GM12878 (cell line): ENCODE measurements around the gene MDN1. TPM values are rescaled to one million over a fixed set of nuclear protein-coding genes. Genes with fewer than 3 reads are reported as not detected.

Experiments used
- ATAC-seq: fragments of 200-7000 bp; cut with Tn5 transposase; 3 replicates; pipeline ENCODE4 v1.9.1; 2020; ENCODE audit warnings: mild to moderate bottlenecking, moderate library complexity
- BruUV-seq: library from RNA; stranded (reverse); fragments of 400-500 nt; replicated peaks from 2 replicates; lab custom pipeline; 2021; lab: Mats Ljungman, UMichigan
- CTCF ChIA-PET: fragments of 300-600 bp; sonication (Branson Sonifier 250); formaldehyde crosslinking; extraction: SDS; loops from one replicate; lab custom pipeline; 2021; ENCODE audit warnings: inconsistent platforms; lab: Yijun Ruan, JAX
- POLR2A ChIA-PET: fragments of 350-600 bp; formaldehyde crosslinking; extraction: SDS; loops from one replicate; lab custom pipeline; 2021; ENCODE audit warnings: inconsistent platforms; lab: Charles Lee
- RAD21 ChIA-PET: fragments of 300-600 bp; sonication (Branson Sonifier 250); formaldehyde crosslinking; loops from one replicate; lab custom pipeline; 2023; ENCODE audit warnings: antibody characterized with exemption; ENCODE audit not compliant: unreplicated experiment; lab: Charles Lee
- SMC1A ChIA-PET: fragments of 300-600 bp; sonication (Branson Sonifier 250); formaldehyde crosslinking; loops from one replicate; lab custom pipeline; 2023; ENCODE audit not compliant: unreplicated experiment, uncharacterized antibody; lab: Charles Lee
- DNase-seq: peaks from one replicate; pipeline ENCODE4 v3.0.0-alpha.2; 2011; ENCODE audit warnings: low read depth, low spot score
- FAIRE-seq: peaks from 3 replicates; lab custom pipeline; 2011; peaks lifted over from hg19 to GRCh38; lab: Jason Lieb, UNC
- H2AFZ ChIP-seq: 2 replicates; pipeline ENCODE4 v1.6.0; 2011; ENCODE audit warnings: low read depth, low read length, control low read depth; ENCODE audit not compliant: control insufficient read depth
- H3K27ac ChIP-seq: 2 replicates; pipeline ENCODE4 v1.5.1; 2011; ENCODE audit warnings: control low read depth; ENCODE audit not compliant: control insufficient read depth, insufficient read depth
- H3K27me3 ChIP-seq, 2 experiments: replicated peaks in 1 of 2; 2 replicates each; pipeline versions ENCODE4 v1.6.0 to v1.6.1; 2011; ENCODE audit warnings: low read length in 1 of 2; ENCODE audit not compliant: control insufficient read depth in 2 of 2, insufficient read depth in 2 of 2
- H3K36me3 ChIP-seq, 2 experiments: 2 replicates each; pipeline ENCODE4 v1.5.1; 2011; ENCODE audit warnings: low read length in 1 of 2; ENCODE audit not compliant: control insufficient read depth in 2 of 2, insufficient read depth in 2 of 2
- H3K4me1 ChIP-seq: 2 replicates; pipeline ENCODE4 v1.6.1; 2011; ENCODE audit warnings: mild to moderate bottlenecking, low read length, moderate library complexity, mixed read lengths; ENCODE audit not compliant: control insufficient read depth, insufficient read depth
- H3K4me2 ChIP-seq: 2 replicates; pipeline ENCODE4 v1.6.0; 2011; ENCODE audit warnings: control low read depth; ENCODE audit not compliant: control insufficient read depth, insufficient read depth
- H3K4me3 ChIP-seq: fragments of 200-600 bp; sonication (generic); 2 replicates; pipeline ENCODE4 v1.5.1; 2016
- H3K79me2 ChIP-seq: 2 replicates; pipeline ENCODE4 v1.6.0; 2011; ENCODE audit warnings: low read length; ENCODE audit not compliant: control insufficient read depth, insufficient read depth
- H3K9ac ChIP-seq: 2 replicates; pipeline ENCODE4 v1.8.0; 2011; ENCODE audit warnings: low read length, control low read depth, mixed read lengths; ENCODE audit not compliant: control insufficient read depth, insufficient read depth
- H3K9me3 ChIP-seq: replicated peaks from 3 replicates; pipeline ENCODE4 v1.5.1; 2011; ENCODE audit warnings: mild to moderate bottlenecking, low read length; ENCODE audit not compliant: control insufficient read depth, insufficient read depth
- H4K20me1 ChIP-seq: 2 replicates; pipeline ENCODE4 v1.6.0; 2011; ENCODE audit not compliant: control insufficient read depth, insufficient read depth
- CEBPB ChIP-seq, 2 experiments: fragments of 150-350 bp in 1 of 2; IDR thresholded peaks; 2 replicates each; pipeline ENCODE4 v1.6.1; 2012 to 2014; ENCODE audit warnings: low read depth in 2 of 2, low read length in 2 of 2, borderline replicate concordance in 1 of 2, inconsistent platforms in 1 of 2
- GATAD2B ChIP-seq: fragments of 450-650 bp; conservative IDR thresholded peaks from 2 replicates; pipeline ENCODE4 v1.6.1; 2017; ENCODE audit warnings: low read depth, mild to moderate bottlenecking, moderate library complexity
- POLR2AphosphoS5 ChIP-seq: IDR thresholded peaks from 2 replicates; pipeline ENCODE4 v1.6.1; 2011; ENCODE audit warnings: mild to moderate bottlenecking, low read length, inconsistent platforms
- RELA ChIP-seq: fragments of 450-650 bp; IDR thresholded peaks from 2 replicates; pipeline ENCODE4 v1.8.0; 2014; ENCODE audit warnings: borderline replicate concordance; ENCODE audit not compliant: partially characterized antibody
- WGBS: methylation state at CpG from one replicate; pipeline ENCODE4 v1.1.6; 2016; ENCODE audit warnings: low lambda C conversion rate; ENCODE audit not compliant: insufficient replicate concordance, insufficient coverage; ENCODE audit errors: missing lambda C conversion rate; 5-methylcytosine and 5-hydroxymethylcytosine counted together
- in situ Hi-C: fragments of 300-500 bp; cut with MboI; formaldehyde crosslinking; loops from 9 replicates; pipeline ENCODE4 v1.14.3; 2018; ENCODE audit warnings: mixed read lengths
- intact Hi-C: fragments of 100-400 bp; cut with micrococcal nuclease; formaldehyde crosslinking; loops from one replicate; pipeline ENCODE4 v1.14.2; 2022; ENCODE audit not compliant: unreplicated experiment
- polyA plus RNA-seq, 11 experiments: library from polyadenylated mRNA; depleted of rRNA in 4 of 11; unstranded in 6 of 11; stranded (reverse) in 5 of 11; fragments of >200 nt; fragmentation: Nextera tagmentation in 4 of 11; fragmentation: Illumina TruSeq in 1 of 11; extraction: Ambion mirVana in 4 of 11; extraction: Trizol in 1 of 11; gene quantifications; 1 replicate in 1 of 11; 2 replicates in 10 of 11; pipeline versions ENCODE4 v1.2.1 to v1.2.3, GENCODE V29; 2011 to 2016; ENCODE audit warnings: inconsistent platforms in 2 of 11, missing spikeins in 2 of 11, low read depth in 1 of 11
- total RNA-seq, 4 experiments: library from RNA; depleted of rRNA in 3 of 4; stranded (reverse); fragments of >200 nt in 3 of 4; fragmentation: Illumina TruSeq in 1 of 4; extraction: Trizol in 1 of 4; gene quantifications; 2 replicates each; pipeline versions ENCODE4 v1.2.1 to v1.2.3, GENCODE V29; 2013 to 2021
- TF ChIP-seq, protein P1 (sequence below): fragments of 450-650 bp; formaldehyde crosslinking; IDR thresholded peaks from 2 replicates; pipeline ENCODE4 v1.4.0; 2022; ENCODE audit warnings: mild to moderate bottlenecking, moderate library complexity

MDN1 gene
- total and polyA plus RNA-seq, 10 of the 15 experiments (the other 5 are each of a cell fraction or from before 2014, with no cell fraction given): 14.3 to 50.1 (median 22.1) TPM

DNA sequence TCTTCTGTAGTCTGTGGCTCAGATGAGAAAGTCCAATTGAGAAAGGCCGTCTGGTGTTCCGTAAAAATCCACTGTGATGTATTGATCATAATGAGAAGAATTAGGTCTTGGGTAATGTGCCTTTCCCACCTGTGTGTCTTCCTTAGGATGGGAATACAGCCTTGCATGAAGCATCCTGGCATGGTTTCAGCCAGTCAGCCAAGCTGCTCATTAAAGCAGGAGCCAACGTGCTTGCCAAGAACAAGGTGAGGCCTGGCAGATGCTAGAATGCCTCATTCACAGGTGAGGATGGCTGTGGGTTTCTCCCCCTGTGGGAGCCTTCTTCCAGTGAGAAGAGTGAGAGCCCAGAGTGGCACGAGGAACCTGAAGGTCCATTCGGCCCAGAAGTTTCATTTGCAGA lies 213.7 kb downstream of the MDN1 start:
- no peak for TF ChIP-seq RELA
- TF ChIP-seq, protein P1, sequence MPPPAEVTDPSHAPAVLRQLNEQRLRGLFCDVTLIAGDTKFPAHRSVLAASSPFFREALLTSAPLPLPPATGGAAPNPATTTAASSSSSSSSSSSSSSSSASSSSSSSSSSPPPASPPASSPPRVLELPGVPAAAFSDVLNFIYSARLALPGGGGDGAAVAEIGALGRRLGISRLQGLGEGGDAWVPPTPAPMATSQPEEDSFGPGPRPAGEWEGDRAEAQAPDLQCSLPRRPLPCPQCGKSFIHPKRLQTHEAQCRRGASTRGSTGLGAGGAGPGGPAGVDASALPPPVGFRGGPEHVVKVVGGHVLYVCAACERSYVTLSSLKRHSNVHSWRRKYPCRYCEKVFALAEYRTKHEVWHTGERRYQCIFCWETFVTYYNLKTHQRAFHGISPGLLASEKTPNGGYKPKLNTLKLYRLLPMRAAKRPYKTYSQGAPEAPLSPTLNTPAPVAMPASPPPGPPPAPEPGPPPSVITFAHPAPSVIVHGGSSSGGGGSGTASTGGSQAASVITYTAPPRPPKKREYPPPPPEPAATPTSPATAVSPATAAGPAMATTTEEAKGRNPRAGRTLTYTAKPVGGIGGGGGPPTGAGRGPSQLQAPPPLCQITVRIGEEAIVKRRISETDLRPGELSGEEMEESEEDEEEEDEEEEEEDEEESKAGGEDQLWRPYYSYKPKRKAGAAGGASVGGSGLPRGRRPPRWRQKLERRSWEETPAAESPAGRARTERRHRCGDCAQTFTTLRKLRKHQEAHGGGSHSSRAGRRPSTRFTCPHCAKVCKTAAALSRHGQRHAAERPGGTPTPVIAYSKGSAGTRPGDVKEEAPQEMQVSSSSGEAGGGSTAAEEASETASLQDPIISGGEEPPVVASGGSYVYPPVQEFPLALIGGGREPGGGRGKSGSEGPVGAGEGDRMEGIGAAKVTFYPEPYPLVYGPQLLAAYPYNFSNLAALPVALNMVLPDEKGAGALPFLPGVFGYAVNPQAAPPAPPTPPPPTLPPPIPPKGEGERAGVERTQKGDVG: no peak
- no peak for TF ChIP-seq CEBPB (IDR thresholded peaks at IDR 0.05; ENCODE audit: borderline replicate concordance in 1 of 2, low read depth in 2 of 2, low read length in 2 of 2)
- TF ChIP-seq POLR2AphosphoS5: no peak
- TF ChIP-seq GATAD2B: no peak
- TF ChIP-seq, all 136 proteins: peak for 0
- in situ Hi-C loops: no loop called here
- Histone ChIP-seq H4K20me1 (no peaks in the 10 kb centered on the region), H3K27me3 (no peaks in the 10 kb centered on the region), H3K4me2 (no peak overlapping the region), H3K9ac (no peak overlapping the region), H3K4me3 (no peak overlapping the region), H3K4me1 (no peaks in the 10 kb centered on the region), H3K27ac (no peak overlapping the region), H3K9me3 (no peaks in the 10 kb centered on the region), H3K79me2 (no peaks in the 10 kb centered on the region), H2AFZ (no peak overlapping the region), H3K36me3 (no peaks in the 10 kb centered on the region)
- DNase-seq: no peak
- RAD21 ChIA-PET: interaction anchor here (1.3 kb wide), 1 partner anchor 174 kb away, joined by 3 read pairs; no protein-coding TSS in a partner anchor
- POLR2A ChIA-PET: no interaction called here
- BruUV-seq: no TSS peak
- CTCF ChIA-PET: interaction anchor here (1.1 to 2.1 kb wide), 2 partner anchors 33 to 174 kb away, joined by 4 to 7 read pairs; partner anchors contain the start of gene LYRM2
- intact Hi-C loops: no loop called here
- ATAC-seq: no peak
- SMC1A ChIA-PET: interaction anchor here (1.8 kb wide), 1 partner anchor 234 kb away, joined by 5 read pairs; no protein-coding TSS in a partner anchor
- WGBS: 60% methylated on average over 5 of the region's 5 CpGs
- FAIRE-seq: no peak
